ENCODE measurements around the gene SAMD8. TPM values are rescaled to one million over a fixed set of nuclear protein-coding genes. Genes with fewer than 3 reads are reported as not detected.

SAMD8 gene
- total RNA-seq, 4 donors from 2014 or later: 19.9 to 36.8 (median 28.4) TPM

DNA sequence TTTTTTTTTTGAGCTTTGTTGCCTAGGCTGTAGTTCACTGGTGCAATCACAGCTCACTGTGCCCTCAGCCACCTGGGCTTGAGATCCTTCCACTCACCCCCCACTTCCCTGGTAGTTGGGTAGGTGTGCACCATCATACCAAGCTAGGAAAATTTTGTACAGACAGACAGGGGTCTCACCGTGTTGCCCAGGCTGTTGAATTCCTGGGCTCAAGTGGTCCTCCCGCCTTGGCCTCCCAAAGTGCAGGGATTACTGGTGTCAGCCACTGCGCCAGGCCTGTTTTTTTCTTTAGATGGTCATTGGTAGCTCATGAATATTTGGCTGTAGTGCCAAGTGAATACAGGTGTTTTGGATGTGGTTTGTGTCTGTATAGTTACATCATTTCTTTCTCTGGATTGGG, 116.8 kb downstream of the SAMD8 start:
- peaks cover 0 to 29% of the 10 kb centered on the region in 2 donors for H3K36me3 ChIP-seq
- H3K4me3 ChIP-seq (replicated peaks in 1 of 3): no peak overlapping the region
- intact Hi-C loops (cut with DNase I): no loop called here
- 86 to 91% methylated on average over 3 of the region's 3 CpGs for WGBS, 2 donors
- H3K27ac ChIP-seq: peak overlapping the region; percentile 37 to 98 (median 97)
- H3K27me3 ChIP-seq: no peaks in the 10 kb centered on the region
- TF ChIP-seq, protein P1, sequence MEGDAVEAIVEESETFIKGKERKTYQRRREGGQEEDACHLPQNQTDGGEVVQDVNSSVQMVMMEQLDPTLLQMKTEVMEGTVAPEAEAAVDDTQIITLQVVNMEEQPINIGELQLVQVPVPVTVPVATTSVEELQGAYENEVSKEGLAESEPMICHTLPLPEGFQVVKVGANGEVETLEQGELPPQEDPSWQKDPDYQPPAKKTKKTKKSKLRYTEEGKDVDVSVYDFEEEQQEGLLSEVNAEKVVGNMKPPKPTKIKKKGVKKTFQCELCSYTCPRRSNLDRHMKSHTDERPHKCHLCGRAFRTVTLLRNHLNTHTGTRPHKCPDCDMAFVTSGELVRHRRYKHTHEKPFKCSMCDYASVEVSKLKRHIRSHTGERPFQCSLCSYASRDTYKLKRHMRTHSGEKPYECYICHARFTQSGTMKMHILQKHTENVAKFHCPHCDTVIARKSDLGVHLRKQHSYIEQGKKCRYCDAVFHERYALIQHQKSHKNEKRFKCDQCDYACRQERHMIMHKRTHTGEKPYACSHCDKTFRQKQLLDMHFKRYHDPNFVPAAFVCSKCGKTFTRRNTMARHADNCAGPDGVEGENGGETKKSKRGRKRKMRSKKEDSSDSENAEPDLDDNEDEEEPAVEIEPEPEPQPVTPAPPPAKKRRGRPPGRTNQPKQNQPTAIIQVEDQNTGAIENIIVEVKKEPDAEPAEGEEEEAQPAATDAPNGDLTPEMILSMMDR (IDR thresholded peaks at IDR 0.05): no peak
- no peak for TF ChIP-seq POLR2A (IDR thresholded peaks at IDR 0.05)
- H3K4me1 ChIP-seq: peaks cover 62 to 69% of the 10 kb centered on the region in 2 donors
- no peak for DNase-seq
- H3K9me3 ChIP-seq: no peaks in the 10 kb centered on the region

DNA sequence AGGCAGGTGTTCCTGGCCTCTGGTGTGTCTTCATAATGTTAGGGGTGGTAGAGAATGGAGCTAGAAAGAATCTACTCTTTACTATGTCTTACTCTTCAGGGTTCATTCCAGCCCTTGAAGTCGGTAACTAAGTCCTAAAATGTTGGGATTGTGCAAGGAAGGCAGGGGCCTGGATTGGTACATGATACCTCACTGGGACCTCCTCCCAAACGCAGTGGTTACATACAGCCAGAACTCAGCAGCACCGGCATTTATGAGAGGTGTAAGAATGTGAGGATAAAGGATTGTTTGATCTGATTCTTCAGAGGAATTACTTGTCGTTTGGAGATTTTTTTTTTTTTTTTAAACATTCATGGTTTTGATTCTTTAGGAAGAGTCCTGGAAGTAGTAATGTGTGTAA, 117.4 kb downstream of the SAMD8 start:
- no peak for DNase-seq
- intact Hi-C loops (cut with DNase I): no loop called here
- TF ChIP-seq, protein P1 (IDR thresholded peaks at IDR 0.05): no peak
- TF ChIP-seq POLR2A (IDR thresholded peaks at IDR 0.05): no peak
- H3K9me3 ChIP-seq: no peaks in the 10 kb centered on the region
- WGBS, 2 donors: 64 to 72% methylated on average over 4 of the region's 4 CpGs
- H3K4me1 ChIP-seq: peaks cover 56 to 63% of the 10 kb centered on the region in 2 donors
- peak overlapping the region; percentile 37 to 98 (median 97) for H3K27ac ChIP-seq
- no peak overlapping the region for H3K4me3 ChIP-seq (replicated peaks in 1 of 3)
- H3K27me3 ChIP-seq: no peaks in the 10 kb centered on the region
- peaks cover 0 to 23% of the 10 kb centered on the region in 2 donors for H3K36me3 ChIP-seq

DNA sequence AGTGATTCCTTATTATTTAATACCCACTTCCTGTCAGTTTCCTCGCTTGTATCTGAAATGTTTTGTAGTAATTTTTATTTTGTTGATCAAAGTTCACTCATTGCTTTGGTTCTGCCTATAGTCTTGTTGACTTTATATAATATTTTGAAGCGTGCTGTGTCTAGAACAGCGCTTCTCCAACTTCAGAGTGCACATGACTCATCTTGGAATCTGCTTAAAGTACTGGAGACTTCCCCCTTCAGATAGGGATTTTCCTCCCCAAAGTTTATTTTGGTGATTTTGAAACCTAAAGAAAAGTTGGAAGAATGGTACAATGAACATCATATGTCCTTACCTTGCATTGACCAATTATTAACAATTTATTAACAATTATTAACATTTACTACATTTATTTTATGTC, 118.5 kb downstream of the SAMD8 start:
- WGBS, 2 donors: 82 to 86% methylated on average over 3 of the region's 3 CpGs
- intact Hi-C loops (cut with DNase I): loop anchor here (10.0 kb wide), 2 partner anchors 405 to 985 kb away; partner anchors contain the start of gene KAT6B
- no peak for DNase-seq
- no peak overlapping the region for H3K4me3 ChIP-seq (replicated peaks in 1 of 3)
- H3K4me1 ChIP-seq: peaks cover 50 to 54% of the 10 kb centered on the region in 2 donors
- H3K9me3 ChIP-seq: no peaks in the 10 kb centered on the region
- TF ChIP-seq, protein P1 (IDR thresholded peaks at IDR 0.05): no peak
- no peak for TF ChIP-seq POLR2A (IDR thresholded peaks at IDR 0.05)
- H3K27ac ChIP-seq: peak overlapping the region; percentile 41 to 98 (median 97)
- no peaks in the 10 kb centered on the region for H3K27me3 ChIP-seq
- peaks cover 0 to 21% of the 10 kb centered on the region in 2 donors for H3K36me3 ChIP-seq

DNA sequence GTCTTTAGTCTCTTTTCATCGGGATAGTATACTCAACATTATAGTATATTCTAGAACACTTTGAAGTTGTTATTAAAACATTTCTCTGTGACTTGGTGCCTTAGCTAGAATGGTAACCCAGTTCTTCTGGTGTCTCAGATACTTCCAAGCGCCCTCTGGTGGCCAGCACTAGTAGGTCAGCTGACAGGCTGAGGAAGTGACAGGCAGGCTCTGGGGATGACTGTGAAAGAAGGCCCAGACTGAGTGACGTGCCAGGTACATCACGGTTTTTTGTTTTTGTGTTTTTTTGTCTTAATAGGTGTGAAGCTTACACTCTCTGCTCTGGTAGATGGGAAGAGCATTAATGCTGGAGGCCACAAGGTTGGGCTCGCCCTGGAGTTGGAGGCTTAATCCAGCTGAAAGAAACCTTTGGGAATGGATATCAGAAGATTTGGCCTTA, 119.2 kb downstream of the SAMD8 start:
- Histone ChIP-seq H3K4me3 (replicated peaks in 1 of 3) (no peak overlapping the region), H3K36me3 (peaks cover 0 to 21% of the 10 kb centered on the region in 2 donors), H3K4me1 (peaks cover 50 to 54% of the 10 kb centered on the region in 2 donors), H3K27ac (peak overlapping the region; percentile 41 to 98 (median 97)), H3K9me3 (no peaks in the 10 kb centered on the region), H3K27me3 (no peaks in the 10 kb centered on the region)
- intact Hi-C loops (cut with DNase I): loop anchor here (10.0 kb wide), 2 partner anchors 406 to 986 kb away; partner anchors contain the start of gene KAT6B
- DNase-seq: peak; percentile 93 to 96
- TF ChIP-seq, protein P1 (IDR thresholded peaks at IDR 0.05): peak; percentile 86 to 93 (median 88)
- TF ChIP-seq POLR2A (IDR thresholded peaks at IDR 0.05): no peak
- 24 to 26% methylated on average over 5 of the region's 5 CpGs for WGBS, 2 donors

Other genes with a start within 250 kb of the SAMD8 start
- 100 to 1,000 TPM; 113 to 144 (median 122) TPM for gene VDAC2, start 99.1 kb downstream of the SAMD8 start, total RNA-seq
- gene COMTD1, start 124.3 kb downstream of the SAMD8 start, total RNA-seq: 10 to 100 TPM; 43.4 to 74.0 (median 68.7) TPM

All from thyroid gland (tissue), 4 donors.